UCSD-AML1 (cell line): ENCODE data around the gene MMP12.

Source experiments
- DNase-seq: peaks from one replicate; lab custom pipeline; 2025; ENCODE audit not compliant: unreplicated experiment; lab: John Stamatoyannopoulos, UW

The MMP12 gene

GRCh38 chr11:102850973-102851745 lies 23.6 kb downstream of the MMP12 start:
- DNase-seq, result no peak

GRCh38 chr11:102849311-102849710 lies 25.5 kb downstream of the MMP12 start:
- DNase-seq, result no peak

- no peak for DNase-seq
These were observed 28.5 kb downstream of the MMP12 start for GRCh38 chr11:102846292-102846691.

- DNase-seq, result no peak
These were observed 31.3 kb downstream of the MMP12 start, which contains the start of gene MMP3 for GRCh38 chr11:102843489-102843888. Gene MMP3, minus strand, starts transcription at chr11:102843609. Its CDS starts 63 bp downstream, at chr11:102843546.

GRCh38 chr11:102842930-102843329 lies 31.9 kb downstream of the MMP12 start:
- DNase-seq, result no peak

- no peak for DNase-seq
These were observed 34.8 kb downstream of the MMP12 start for GRCh38 chr11:102840018-102840417.

GRCh38 chr11:102837646-102838045 lies 37.1 kb downstream of the MMP12 start:
- DNase-seq, result no peak

GRCh38 chr11:102837156-102837555 lies 37.6 kb downstream of the MMP12 start:
- no peak for DNase-seq

GRCh38 chr11:102836290-102836875 lies 38.4 kb downstream of the MMP12 start:
- DNase-seq, result no peak

GRCh38 chr11:102833731-102834130 lies 41.1 kb downstream of the MMP12 start:
- DNase-seq, result no peak

GRCh38 chr11:102832612-102833011 lies 42.2 kb downstream of the MMP12 start:
- no peak for DNase-seq

- DNase-seq, result no peak
These were observed 43.0 kb downstream of the MMP12 start for GRCh38 chr11:102831489-102832440.

GRCh38 chr11:102831128-102831488 lies 43.7 kb downstream of the MMP12 start:
- DNase-seq, result no peak

- DNase-seq, result no peak
These were observed 44.6 kb downstream of the MMP12 start for GRCh38 chr11:102830001-102830727.

- no peak for DNase-seq
These were observed 45.3 kb downstream of the MMP12 start for GRCh38 chr11:102829316-102830000.

GRCh38 chr11:102824556-102824955 lies 50.2 kb downstream of the MMP12 start:
- no peak for DNase-seq

GRCh38 chr11:102819491-102819890 lies 55.3 kb downstream of the MMP12 start:
- DNase-seq, result no peak

GRCh38 chr11:102813484-102813883 lies 61.3 kb downstream of the MMP12 start:
- DNase-seq, result no peak
